IPS-20b (cell line): Measurements from ENCODE around the gene TOMM7.
"Not testable (repeated sequence)": the region's sequence is repeated elsewhere in the genome, so short reads cannot be mapped to it uniquely, and the experiment has no call there.

Experiments used
- H3K27ac ChIP-seq: one replicate; pipeline ENCODE4 v1.5.1; 2013; ENCODE audit warnings: low read length
- H3K27me3 ChIP-seq: 2 replicates; pipeline ENCODE4 v1.6.1; 2013; ENCODE audit warnings: mild to moderate bottlenecking, low read length, inconsistent platforms; ENCODE audit not compliant: insufficient read depth
- H3K36me3 ChIP-seq: 2 replicates; pipeline ENCODE4 v1.6.1; 2013; ENCODE audit warnings: low read depth, mild to moderate bottlenecking, inconsistent platforms, low read length, moderate library complexity; ENCODE audit not compliant: insufficient read depth
- H3K4me1 ChIP-seq: 2 replicates; pipeline ENCODE4 v1.6.1; 2013; ENCODE audit warnings: mild to moderate bottlenecking, control low read depth, inconsistent platforms, low read length, moderate library complexity; ENCODE audit not compliant: insufficient read depth
- H3K4me3 ChIP-seq: 2 replicates; pipeline ENCODE4 v1.5.1; 2013; ENCODE audit warnings: mild to moderate bottlenecking, low read length, inconsistent platforms
- H3K9ac ChIP-seq: 2 replicates; pipeline ENCODE4 v1.6.1; 2013; ENCODE audit warnings: low read depth, mild to moderate bottlenecking, inconsistent platforms, low read length, moderate library complexity
- H3K9me3 ChIP-seq: 2 replicates; pipeline ENCODE4 v1.6.1; 2013; ENCODE audit warnings: mild to moderate bottlenecking, low read depth, low read length, inconsistent platforms; ENCODE audit not compliant: insufficient read depth

The TOMM7 gene

GRCh38 chr7:22851145-22851544 lies 28.5 kb upstream of the TOMM7 start:
- Histone ChIP-seq H3K4me3 (no peak overlapping the region), H3K9me3 (no peaks in the 10 kb centered on the region), H3K27me3 (no peaks in the 10 kb centered on the region), H3K27ac (no peak overlapping the region), H3K4me1 (peaks cover 13% of the 10 kb centered on the region; the same call in 1 of the 2 replicates), H3K36me3 (peaks cover 4% of the 10 kb centered on the region; the same call in 1 of the 2 replicates), H3K9ac (no peak overlapping the region)

GRCh38 chr7:22850394-22850793 lies 27.7 kb upstream of the TOMM7 start:
- not testable (repeated sequence) for H3K27ac ChIP-seq, H3K9ac ChIP-seq, H3K9me3 ChIP-seq, H3K4me3 ChIP-seq, H3K27me3 ChIP-seq, H3K36me3 ChIP-seq
- peaks cover 12% of the 10 kb centered on the region; the same call in 1 of the 2 replicates for H3K4me1 ChIP-seq

GRCh38 chr7:22849662-22850061 lies 27.0 kb upstream of the TOMM7 start:
- no peaks in the 10 kb centered on the region for H3K9me3 ChIP-seq
- no peaks in the 10 kb centered on the region for H3K36me3 ChIP-seq
- H3K4me1 ChIP-seq = peaks cover 8% of the 10 kb centered on the region; the same call in 1 of the 2 replicates
- no peak overlapping the region for H3K27ac ChIP-seq
- H3K9ac ChIP-seq = no peak overlapping the region
- no peak overlapping the region for H3K4me3 ChIP-seq
- H3K27me3 ChIP-seq = no peaks in the 10 kb centered on the region

- H3K36me3 ChIP-seq = no peaks in the 10 kb centered on the region
- H3K9ac ChIP-seq = no peak overlapping the region
- H3K4me3 ChIP-seq = no peak overlapping the region
- peaks cover 8% of the 10 kb centered on the region; the same call in 1 of the 2 replicates for H3K4me1 ChIP-seq
- H3K27ac ChIP-seq = no peak overlapping the region
- no peaks in the 10 kb centered on the region for H3K27me3 ChIP-seq
- no peaks in the 10 kb centered on the region for H3K9me3 ChIP-seq
These were observed 26.5 kb upstream of the TOMM7 start for GRCh38 chr7:22849172-22849571.

- H3K9ac ChIP-seq = no peak overlapping the region
- no peaks in the 10 kb centered on the region for H3K36me3 ChIP-seq
- no peaks in the 10 kb centered on the region for H3K27me3 ChIP-seq
- peaks cover 13% of the 10 kb centered on the region; the same call in 1 of the 2 replicates for H3K4me1 ChIP-seq
- no peaks in the 10 kb centered on the region for H3K9me3 ChIP-seq
- H3K4me3 ChIP-seq = no peak overlapping the region
- H3K27ac ChIP-seq = no peak overlapping the region
These were observed 24.3 kb upstream of the TOMM7 start for GRCh38 chr7:22846961-22847360.

GRCh38 chr7:22845221-22845834 lies 22.7 kb upstream of the TOMM7 start:
- no peaks in the 10 kb centered on the region for H3K27me3 ChIP-seq
- no peaks in the 10 kb centered on the region for H3K36me3 ChIP-seq
- H3K27ac ChIP-seq = no peak overlapping the region
- no peaks in the 10 kb centered on the region for H3K9me3 ChIP-seq
- H3K4me3 ChIP-seq = no peak overlapping the region
- H3K4me1 ChIP-seq = peaks cover 12% of the 10 kb centered on the region; the same call in 1 of the 2 replicates
- H3K9ac ChIP-seq = no peak overlapping the region

- Histone ChIP-seq H3K9me3 (no peaks in the 10 kb centered on the region), H3K27me3 (no peaks in the 10 kb centered on the region), H3K9ac (no peak overlapping the region), H3K4me1 (peaks cover 12% of the 10 kb centered on the region; the same call in 1 of the 2 replicates), H3K36me3 (no peaks in the 10 kb centered on the region), H3K4me3 (no peak overlapping the region), H3K27ac (no peak overlapping the region)
These were observed 21.1 kb upstream of the TOMM7 start for GRCh38 chr7:22843681-22844309.

- no peaks in the 10 kb centered on the region for H3K27me3 ChIP-seq
- no peaks in the 10 kb centered on the region for H3K9me3 ChIP-seq
- no peak overlapping the region for H3K9ac ChIP-seq
- no peaks in the 10 kb centered on the region for H3K36me3 ChIP-seq
- H3K4me3 ChIP-seq = no peak overlapping the region
- H3K27ac ChIP-seq = no peak overlapping the region
- peaks cover 12% of the 10 kb centered on the region; the same call in 1 of the 2 replicates for H3K4me1 ChIP-seq
These were observed 20.3 kb upstream of the TOMM7 start for GRCh38 chr7:22842973-22843372.

- Histone ChIP-seq H3K4me1 (peaks cover 12% of the 10 kb centered on the region; the same call in 1 of the 2 replicates), H3K27ac (no peak overlapping the region), H3K4me3 (no peak overlapping the region), H3K9me3 (no peaks in the 10 kb centered on the region), H3K27me3 (no peaks in the 10 kb centered on the region), H3K9ac (no peak overlapping the region; the same call in 1 of the 2 replicates), H3K36me3 (no peaks in the 10 kb centered on the region)
These were observed 19.8 kb upstream of the TOMM7 start for GRCh38 chr7:22842383-22842941.

GRCh38 chr7:22841954-22842353 lies 19.3 kb upstream of the TOMM7 start:
- H3K4me3 ChIP-seq = no peak overlapping the region

GRCh38 chr7:22837308-22837707 lies 14.7 kb upstream of the TOMM7 start:
- Histone ChIP-seq H3K36me3 (no peaks in the 10 kb centered on the region), H3K9me3 (no peaks in the 10 kb centered on the region), H3K4me1 (peaks cover 5% of the 10 kb centered on the region; the same call in 1 of the 2 replicates), H3K27ac (no peak overlapping the region), H3K4me3 (no peak overlapping the region), H3K9ac (no peak overlapping the region), H3K27me3 (no peaks in the 10 kb centered on the region)

More at GRCh38 chr7:22841954-22842353, 19.3 kb upstream of the TOMM7 start:
- Histone ChIP-seq H3K36me3 (no peaks in the 10 kb centered on the region), H3K9ac (no peak overlapping the region; the same call in 1 of the 2 replicates), H3K9me3 (no peaks in the 10 kb centered on the region), H3K27ac (no peak overlapping the region), H3K4me1 (peaks cover 12% of the 10 kb centered on the region; the same call in 1 of the 2 replicates), H3K27me3 (no peaks in the 10 kb centered on the region)

- H3K27me3 ChIP-seq, H3K27ac ChIP-seq, H3K4me1 ChIP-seq: not testable (repeated sequence)
These were observed 13.9 kb upstream of the TOMM7 start for GRCh38 chr7:22836506-22836905.

More at GRCh38 chr7:22836506-22836905, 13.9 kb upstream of the TOMM7 start:
- H3K9me3 ChIP-seq, H3K9ac ChIP-seq, H3K4me3 ChIP-seq, H3K36me3 ChIP-seq: not testable (repeated sequence)
